ENCODE data around the gene TNS1.

The TNS1 gene

GRCh38 chr2:217775920-217776503 is 226.8 kb downstream of the TNS1 start:
- no peak for DNase-seq (ENCODE audit: low spot score)

GRCh38 chr2:217774232-217774631 is 228.6 kb downstream of the TNS1 start:
- no peak for DNase-seq (ENCODE audit: low spot score)

GRCh38 chr2:217773539-217773938 is 229.3 kb downstream of the TNS1 start:
- DNase-seq (ENCODE audit: low spot score), result no peak

- DNase-seq (ENCODE audit: low spot score), result no peak
These were observed 236.4 kb downstream of the TNS1 start for GRCh38 chr2:217766356-217766755.

- DNase-seq (ENCODE audit: low spot score), result no peak
These were observed 241.0 kb downstream of the TNS1 start for GRCh38 chr2:217761645-217762277.

- no peak for DNase-seq (ENCODE audit: low spot score)
These were observed 242.8 kb downstream of the TNS1 start for GRCh38 chr2:217759991-217760390.

GRCh38 chr2:217757108-217757463 is 245.7 kb downstream of the TNS1 start:
- no peak for DNase-seq (ENCODE audit: low spot score)

GRCh38 chr2:217756375-217757107 is 246.3 kb downstream of the TNS1 start:
- DNase-seq (ENCODE audit: low spot score), result peak; percentile 50

GRCh38 chr2:217755027-217755745 is 247.6 kb downstream of the TNS1 start:
- DNase-seq (ENCODE audit: low spot score), result no peak

GRCh38 chr2:217753460-217754200 is 249.2 kb downstream of the TNS1 start:
- DNase-seq (ENCODE audit: low spot score), result no peak

- no peak for DNase-seq (ENCODE audit: low spot score)
These were observed 249.9 kb downstream of the TNS1 start for GRCh38 chr2:217752714-217753459.

GRCh38 chr2:217751952-217752351 is 250.8 kb downstream of the TNS1 start:
- DNase-seq (ENCODE audit: low spot score), result no peak

GRCh38 chr2:217751192-217751591 is 251.6 kb downstream of the TNS1 start:
- no peak for DNase-seq (ENCODE audit: low spot score)

All from activated CD4-positive, alpha-beta T cell treated with anti-CD3 and anti-CD28 coated beads, Interleukin-2, Interleukin-4, amounts not matched to agents 100 ng/mL and 50 ng/mL, durations not matched to agents 16 hours and 8 hours (primary cell).